ENCODE measurements around the gene EBF3. TPM values are rescaled to one million over a fixed set of nuclear protein-coding genes. Genes with fewer than 3 reads are reported as not detected.

Gene EBF3
- total RNA-seq, 4 donors from 2014 or later: 29.1 to 50.9 (median 43.9) TPM

DNA sequence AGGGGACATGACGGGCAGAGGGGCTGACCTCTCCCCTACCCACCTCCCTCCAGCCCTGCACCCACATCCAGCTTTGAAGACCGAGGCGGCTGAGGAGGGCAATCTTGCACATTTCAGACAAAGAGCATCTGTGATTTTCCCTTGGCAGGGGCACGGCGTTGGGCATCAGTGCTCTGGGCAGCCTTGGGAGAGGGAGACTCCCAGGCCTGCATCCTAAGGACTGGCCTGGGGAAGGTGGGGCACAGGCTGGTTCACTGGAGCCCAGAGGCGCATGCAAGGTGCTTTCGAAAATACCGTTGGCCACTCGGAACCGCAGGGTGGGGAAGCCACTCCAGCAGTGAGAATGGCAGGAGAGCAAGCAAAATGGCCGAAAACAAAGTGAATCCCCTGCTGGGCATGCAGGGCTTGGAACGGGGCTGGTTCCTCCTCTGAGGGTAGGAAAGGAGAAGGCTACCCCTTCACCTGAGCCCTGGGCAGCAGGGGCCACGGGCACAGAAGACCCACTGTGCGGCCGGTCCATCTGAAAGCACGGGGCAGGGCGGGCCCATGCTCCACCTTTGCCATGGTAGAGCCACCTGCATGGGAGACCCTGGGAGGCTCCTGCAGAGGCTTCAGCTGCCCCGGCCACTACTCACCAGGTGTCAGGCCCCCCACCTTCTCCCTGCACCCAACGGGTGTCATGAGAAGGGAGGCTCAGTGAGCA lies 49.8 kb downstream of the EBF3 start:
- TF ChIP-seq, protein P1, sequence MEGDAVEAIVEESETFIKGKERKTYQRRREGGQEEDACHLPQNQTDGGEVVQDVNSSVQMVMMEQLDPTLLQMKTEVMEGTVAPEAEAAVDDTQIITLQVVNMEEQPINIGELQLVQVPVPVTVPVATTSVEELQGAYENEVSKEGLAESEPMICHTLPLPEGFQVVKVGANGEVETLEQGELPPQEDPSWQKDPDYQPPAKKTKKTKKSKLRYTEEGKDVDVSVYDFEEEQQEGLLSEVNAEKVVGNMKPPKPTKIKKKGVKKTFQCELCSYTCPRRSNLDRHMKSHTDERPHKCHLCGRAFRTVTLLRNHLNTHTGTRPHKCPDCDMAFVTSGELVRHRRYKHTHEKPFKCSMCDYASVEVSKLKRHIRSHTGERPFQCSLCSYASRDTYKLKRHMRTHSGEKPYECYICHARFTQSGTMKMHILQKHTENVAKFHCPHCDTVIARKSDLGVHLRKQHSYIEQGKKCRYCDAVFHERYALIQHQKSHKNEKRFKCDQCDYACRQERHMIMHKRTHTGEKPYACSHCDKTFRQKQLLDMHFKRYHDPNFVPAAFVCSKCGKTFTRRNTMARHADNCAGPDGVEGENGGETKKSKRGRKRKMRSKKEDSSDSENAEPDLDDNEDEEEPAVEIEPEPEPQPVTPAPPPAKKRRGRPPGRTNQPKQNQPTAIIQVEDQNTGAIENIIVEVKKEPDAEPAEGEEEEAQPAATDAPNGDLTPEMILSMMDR (IDR thresholded peaks at IDR 0.05; ENCODE audit: low read depth): no peak

DNA sequence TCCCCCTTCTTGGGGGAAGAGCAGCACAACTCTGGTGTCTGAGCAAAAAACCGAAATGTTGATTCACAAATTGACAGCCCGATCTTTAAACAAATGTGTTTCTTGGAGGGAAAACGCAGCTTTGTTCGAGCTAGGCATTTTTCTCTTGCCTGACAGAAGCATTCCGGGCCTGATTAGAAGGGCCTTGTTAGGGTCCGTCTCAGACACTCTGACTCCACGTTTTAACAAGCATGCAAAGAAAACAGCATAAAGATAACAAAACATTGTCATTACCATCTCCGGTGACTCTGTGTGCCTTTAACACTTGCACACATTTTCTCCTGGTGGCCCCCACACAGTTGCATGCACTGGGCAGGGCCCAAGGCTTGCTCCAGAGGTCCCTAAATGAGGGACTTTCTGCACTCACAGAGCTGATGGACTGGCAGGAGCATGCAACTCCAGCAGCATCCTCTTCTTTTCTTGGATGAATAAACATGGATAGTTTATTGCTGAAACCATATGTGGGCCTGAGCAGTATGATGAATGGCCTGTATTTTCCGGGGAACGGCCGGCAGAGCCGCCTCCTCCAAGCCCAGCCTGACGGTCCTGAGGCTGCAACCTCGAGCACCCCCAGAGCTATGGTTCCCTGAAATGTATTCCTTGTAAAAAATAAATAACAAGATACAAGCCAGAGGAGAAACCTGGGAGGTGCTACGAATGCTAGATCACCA lies 50.9 kb downstream of the EBF3 start:
- TF ChIP-seq, protein P1 (IDR thresholded peaks at IDR 0.05; ENCODE audit: low read depth): no peak

DNA sequence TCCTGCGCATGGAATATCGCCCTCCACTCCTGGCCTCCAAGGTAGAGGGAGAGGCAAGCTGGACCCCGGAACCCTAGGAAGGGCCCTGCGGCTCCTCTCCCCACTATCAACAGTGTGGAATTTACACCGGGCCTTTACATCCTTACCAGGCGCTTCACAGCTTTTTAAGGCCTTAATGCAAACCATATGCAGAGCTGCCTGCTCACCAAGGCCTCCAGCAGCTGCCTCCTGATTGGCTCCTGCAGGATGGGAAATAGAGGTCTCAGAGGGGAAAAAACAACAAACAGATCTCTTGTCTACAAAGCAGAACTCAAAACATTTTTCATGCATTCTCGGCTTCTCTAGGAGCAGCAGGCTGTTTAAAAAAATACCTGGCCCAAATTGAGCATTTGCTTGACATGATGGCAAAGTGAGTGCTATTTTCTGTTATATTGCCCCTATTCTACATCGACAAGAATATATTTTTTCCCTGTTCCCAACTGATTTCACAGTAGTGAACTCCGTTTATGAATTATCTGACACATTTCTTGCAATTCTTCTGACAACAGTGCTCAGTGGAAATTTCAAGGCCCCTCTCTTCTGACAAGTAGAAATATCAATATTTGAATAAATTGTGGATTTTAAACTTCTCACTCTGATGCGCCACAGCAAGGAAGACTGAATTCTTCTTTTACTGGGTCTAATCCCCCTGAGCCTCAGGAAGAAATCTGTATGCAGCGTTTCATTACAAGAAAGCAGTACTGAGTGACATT lies 51.7 kb downstream of the EBF3 start:
- TF ChIP-seq, protein P1 (IDR thresholded peaks at IDR 0.05; ENCODE audit: low read depth): no peak

DNA sequence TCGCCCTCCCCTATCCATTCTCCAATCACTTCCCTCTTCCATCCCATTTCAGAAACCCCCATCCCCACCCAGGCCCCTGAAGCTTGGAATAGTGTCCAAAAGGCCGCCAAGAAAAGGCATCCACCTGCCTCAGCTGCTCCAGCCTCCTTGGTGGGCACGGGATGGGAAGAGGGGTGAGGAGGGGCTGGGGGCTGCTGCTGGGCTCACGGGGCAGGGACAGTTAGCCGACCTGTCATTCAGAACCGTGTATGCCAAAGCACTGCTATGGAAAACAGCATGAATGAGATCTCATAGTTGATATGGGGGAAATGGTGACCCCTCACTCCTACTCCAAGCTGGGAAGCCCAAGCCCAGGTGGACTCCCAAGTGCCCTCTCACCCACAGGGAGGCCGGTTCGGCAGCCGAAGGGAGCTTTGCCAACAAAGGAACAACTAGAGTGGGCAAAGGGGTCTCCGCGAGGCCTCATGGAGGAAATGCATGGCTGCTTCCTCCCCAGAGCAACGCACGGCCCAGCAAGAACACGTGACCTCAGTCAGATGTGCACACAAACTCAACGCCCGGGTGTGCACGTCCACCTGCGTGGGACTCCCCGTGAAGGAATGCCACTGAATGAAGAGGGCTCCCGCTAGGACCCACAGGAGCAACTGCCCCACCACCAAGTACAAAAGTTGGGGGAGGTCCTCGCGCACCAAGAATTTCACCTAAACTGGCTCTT lies 52.5 kb downstream of the EBF3 start:
- TF ChIP-seq, protein P1 (IDR thresholded peaks at IDR 0.05; ENCODE audit: low read depth): no peak

DNA sequence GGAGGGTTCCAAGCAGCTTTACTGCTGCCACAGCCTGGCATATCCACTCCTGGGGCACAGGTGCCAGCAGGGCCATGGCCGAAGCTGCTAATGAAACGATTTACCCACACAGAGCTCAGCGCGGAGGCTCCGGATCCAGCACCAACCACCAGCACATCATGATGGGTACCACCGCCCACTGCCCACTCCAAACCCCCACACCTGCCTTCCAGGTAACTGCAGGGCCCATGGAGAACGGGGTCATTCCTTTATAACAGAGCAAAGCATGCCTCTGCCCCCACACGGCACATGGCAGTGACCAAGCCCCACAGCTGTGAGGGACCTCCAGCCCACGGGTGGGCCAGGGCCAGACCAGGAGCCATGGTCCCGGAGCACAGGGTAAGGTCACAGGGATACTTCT lies 53.2 kb downstream of the EBF3 start:
- TF ChIP-seq, protein P1 (IDR thresholded peaks at IDR 0.05; ENCODE audit: low read depth): no peak

DNA sequence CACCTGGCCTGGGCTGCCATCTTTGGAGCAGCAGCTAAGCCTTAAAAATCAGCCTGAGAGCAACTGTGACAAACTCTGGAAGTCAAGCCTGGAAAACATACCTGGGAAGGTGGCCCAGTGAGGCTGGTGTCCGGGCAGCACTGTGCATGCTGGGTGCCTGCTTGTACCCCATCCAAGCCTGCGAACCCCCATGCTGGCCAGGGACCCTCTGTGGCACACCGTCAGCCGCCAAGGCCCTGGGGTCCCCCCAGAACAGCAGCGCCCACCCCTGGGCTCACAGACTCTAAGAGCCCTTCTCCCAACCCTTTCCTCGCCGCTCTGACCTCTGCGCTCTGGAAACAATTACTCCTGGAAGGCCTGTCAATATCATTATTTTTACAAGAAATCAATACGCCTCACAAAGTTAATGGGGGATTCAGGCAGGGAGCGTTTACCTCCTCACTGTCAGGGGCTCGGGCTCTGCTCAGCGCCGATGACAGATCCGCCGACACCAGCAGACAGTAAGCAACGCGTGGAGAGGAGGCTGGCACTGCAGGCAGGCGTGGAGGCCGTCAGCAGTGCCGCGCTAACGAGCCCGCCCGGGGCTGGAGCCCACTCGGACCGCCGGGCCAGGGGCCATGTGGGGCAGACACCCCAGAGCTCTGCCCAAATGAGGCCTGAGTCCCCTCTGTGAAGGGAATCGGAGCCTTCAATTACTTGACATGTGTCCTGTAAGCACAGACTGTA lies 54.4 kb downstream of the EBF3 start:
- TF ChIP-seq, protein P1 (IDR thresholded peaks at IDR 0.05; ENCODE audit: low read depth): no peak
